Cardiac septum (tissue), 1 donor: ENCODE measurements around the gene KLB. TPM values are rescaled to one million over a fixed set of nuclear protein-coding genes. Genes with fewer than 3 reads are reported as not detected.
A peak's percentile ranks its signal among the peaks of the same experiment; 100 is the strongest.
"Not testable (repeated sequence)": the region's sequence is repeated elsewhere in the genome, so short reads cannot be mapped to it uniquely, and the experiment has no call there.

Experiments used
- DNase-seq: peaks from one replicate; pipeline ENCODE4 v3.0.0-alpha.2; 2020; ENCODE audit warnings: low spot score
- intact Hi-C: fragments of 100-400 bp; cut with DNase I; formaldehyde crosslinking; loops from one replicate; pipeline ENCODE4 v1.14.0; 2022
- total RNA-seq: library from RNA; stranded (reverse); fragmentation: NEBNext Ultra II Directional; extraction: Animal tissue kit (Norgen Biotek cat#: 25700); gene quantifications from one replicate; pipeline ENCODE4 v1.2.1, GENCODE V29; 2021
- donor health status: DM: no; HTN: no; CAD: no.

The KLB gene
- total RNA-seq, 1 donor from 2014 or later: 0.05 TPM

GRCh38 chr4:39455486-39455885 lies 48.8 kb downstream of the KLB start:
- intact Hi-C loops: loop anchor here (5.0 kb wide), 5 partner anchors 72 to 602 kb away; partner anchors contain the start of genes N4BP2, RFC1, SMIM14 and UGDH

GRCh38 chr4:39456946-39457763 lies 50.4 kb downstream of the KLB start:
- intact Hi-C loops: loop anchor here (5.0 kb wide), 5 partner anchors 70 to 600 kb away; partner anchors contain the start of genes N4BP2, RFC1, SMIM14 and UGDH

More at GRCh38 chr4:39455486-39455885, 48.8 kb downstream of the KLB start:
- DNase-seq: no peak

GRCh38 chr4:39458161-39458504 lies 51.4 kb downstream of the KLB start:
- intact Hi-C loops: loop anchor here (5.0 kb wide), 5 partner anchors 69 to 599 kb away; partner anchors contain the start of genes N4BP2, RFC1, SMIM14 and UGDH
- not testable (repeated sequence) for DNase-seq

More at GRCh38 chr4:39456946-39457763, 50.4 kb downstream of the KLB start:
- DNase-seq: no peak

- intact Hi-C loops: loop anchor here (5.0 kb wide), 5 partner anchors 69 to 599 kb away; partner anchors contain the start of genes N4BP2, RFC1, SMIM14 and UGDH
- DNase-seq: peak; percentile 97
Observed at GRCh38 chr4:39458505-39459300, 52.0 kb downstream of the KLB start, which contains the start of the genes LIAS and RPL9. TSS of gene LIAS (plus strand) at chr4:39459056. CDS start at chr4:39459118, 62 bp downstream. TSS of gene RPL9 (minus strand) at chr4:39458922. CDS start at chr4:39458439, 483 bp downstream.

- intact Hi-C loops: no loop called here
- no peak for DNase-seq
Observed at GRCh38 chr4:39464886-39465501, 58.3 kb downstream of the KLB start.

- intact Hi-C loops: no loop called here
- DNase-seq: no peak
Observed at GRCh38 chr4:39466747-39467146, 60.0 kb downstream of the KLB start.

- intact Hi-C loops: no loop called here
- no peak for DNase-seq
Observed at GRCh38 chr4:39467464-39467863, 60.7 kb downstream of the KLB start.

- no peak for DNase-seq
Observed at GRCh38 chr4:39469429-39470077, 62.8 kb downstream of the KLB start.

GRCh38 chr4:39470402-39470801 lies 63.7 kb downstream of the KLB start:
- intact Hi-C loops: no loop called here
- DNase-seq: no peak

More at GRCh38 chr4:39469429-39470077, 62.8 kb downstream of the KLB start:
- intact Hi-C loops: loop anchor here (2.0 kb wide), 1 partner anchor 507 kb away; the partner anchor contains the start of gene PDS5A

- intact Hi-C loops: no loop called here
- no peak for DNase-seq
Observed at GRCh38 chr4:39472396-39472795, 65.7 kb downstream of the KLB start.

- DNase-seq: no peak
- intact Hi-C loops: no loop called here
Observed at GRCh38 chr4:39476187-39476895, 69.6 kb downstream of the KLB start.

- intact Hi-C loops: no loop called here
- no peak for DNase-seq
Observed at GRCh38 chr4:39480251-39480650, 73.5 kb downstream of the KLB start.

GRCh38 chr4:39480902-39481695 lies 74.4 kb downstream of the KLB start:
- intact Hi-C loops: no loop called here
- no peak for DNase-seq

- no peak for DNase-seq
- intact Hi-C loops: no loop called here
Observed at GRCh38 chr4:39484582-39485272, 78.0 kb downstream of the KLB start.

GRCh38 chr4:39486221-39486804 lies 79.6 kb downstream of the KLB start:
- intact Hi-C loops: no loop called here
- no peak for DNase-seq

- DNase-seq: no peak
- intact Hi-C loops: no loop called here
Observed at GRCh38 chr4:39490322-39490721, 83.6 kb downstream of the KLB start.

- intact Hi-C loops: no loop called here
- no peak for DNase-seq
Observed at GRCh38 chr4:39494354-39494753, 87.6 kb downstream of the KLB start.
